Activated CD8-positive, alpha-beta memory T cell treated with anti-CD3 and anti-CD28 coated beads for 24 hours (primary cell): ENCODE results near the gene C1QA.

Source experiments
- DNase-seq: peaks from one replicate; pipeline ENCODE4 v3.0.0-alpha.2; 2020

C1QA gene, protein sequence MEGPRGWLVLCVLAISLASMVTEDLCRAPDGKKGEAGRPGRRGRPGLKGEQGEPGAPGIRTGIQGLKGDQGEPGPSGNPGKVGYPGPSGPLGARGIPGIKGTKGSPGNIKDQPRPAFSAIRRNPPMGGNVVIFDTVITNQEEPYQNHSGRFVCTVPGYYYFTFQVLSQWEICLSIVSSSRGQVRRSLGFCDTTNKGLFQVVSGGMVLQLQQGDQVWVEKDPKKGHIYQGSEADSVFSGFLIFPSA

DNA sequence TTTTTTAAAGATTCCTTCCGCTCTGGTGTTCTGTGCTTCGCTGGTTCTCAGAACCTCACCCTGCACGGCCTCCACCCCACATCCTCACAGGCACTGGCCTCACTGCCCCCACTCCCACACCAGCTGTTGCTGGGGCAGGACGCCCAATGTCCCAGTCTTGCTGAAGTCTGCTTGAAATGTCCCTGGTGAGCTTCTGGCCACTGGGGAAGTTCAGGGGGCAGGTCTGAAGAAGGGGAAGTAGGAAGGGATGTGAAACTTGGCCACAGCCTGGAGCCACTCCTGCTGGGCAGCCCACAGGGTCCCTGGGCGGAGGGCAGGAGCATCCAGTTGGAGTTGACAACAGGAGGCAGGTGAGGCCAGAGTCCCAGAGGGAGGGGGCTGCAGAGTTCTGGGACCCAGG lies at the start of gene C1QA:
Gene C1QA (plus strand): TSS at position 276 of the 400 bp plus-strand sequence. CDS start 989 bp downstream, outside the sequence.
- no peak for DNase-seq

DNA sequence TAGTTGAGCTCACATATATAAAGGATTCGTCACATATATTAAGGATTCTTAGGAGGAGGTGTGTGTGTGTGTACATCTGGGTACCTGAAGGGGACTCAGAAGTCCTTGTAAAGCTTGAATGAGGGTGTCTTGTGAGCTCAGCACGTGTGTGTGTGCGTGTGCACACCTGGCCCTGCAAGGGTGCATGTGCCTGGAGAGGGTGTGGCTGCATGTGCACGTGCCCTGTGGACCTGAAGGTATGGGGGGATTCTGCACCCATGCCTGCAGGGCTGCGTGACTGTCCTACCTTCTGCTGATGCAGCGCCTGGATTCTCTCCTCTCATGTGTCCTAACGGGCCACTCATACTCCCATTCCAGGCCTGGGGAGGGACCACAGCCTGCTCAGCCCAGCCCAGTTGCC lies 49.2 kb upstream of the C1QA start:
- no peak for DNase-seq

DNA sequence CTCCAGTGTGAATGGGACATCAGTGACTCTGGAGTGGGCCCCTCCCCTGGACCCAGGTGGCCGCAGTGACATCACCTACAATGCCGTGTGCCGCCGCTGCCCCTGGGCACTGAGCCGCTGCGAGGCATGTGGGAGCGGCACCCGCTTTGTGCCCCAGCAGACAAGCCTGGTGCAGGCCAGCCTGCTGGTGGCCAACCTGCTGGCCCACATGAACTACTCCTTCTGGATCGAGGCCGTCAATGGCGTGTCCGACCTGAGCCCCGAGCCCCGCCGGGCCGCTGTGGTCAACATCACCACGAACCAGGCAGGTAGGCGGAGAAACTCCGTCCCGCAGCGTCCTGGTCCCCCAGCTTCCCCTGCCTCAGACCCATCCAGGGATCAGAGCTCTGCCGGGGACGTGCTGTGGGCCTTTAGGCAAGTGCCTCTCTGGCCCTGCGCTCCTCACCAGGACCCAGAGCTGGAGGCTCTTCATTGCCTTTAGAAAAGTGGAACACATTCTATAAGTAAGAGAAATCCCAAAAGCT lies 47.5 kb upstream of the C1QA start:
- no peak for DNase-seq

DNA sequence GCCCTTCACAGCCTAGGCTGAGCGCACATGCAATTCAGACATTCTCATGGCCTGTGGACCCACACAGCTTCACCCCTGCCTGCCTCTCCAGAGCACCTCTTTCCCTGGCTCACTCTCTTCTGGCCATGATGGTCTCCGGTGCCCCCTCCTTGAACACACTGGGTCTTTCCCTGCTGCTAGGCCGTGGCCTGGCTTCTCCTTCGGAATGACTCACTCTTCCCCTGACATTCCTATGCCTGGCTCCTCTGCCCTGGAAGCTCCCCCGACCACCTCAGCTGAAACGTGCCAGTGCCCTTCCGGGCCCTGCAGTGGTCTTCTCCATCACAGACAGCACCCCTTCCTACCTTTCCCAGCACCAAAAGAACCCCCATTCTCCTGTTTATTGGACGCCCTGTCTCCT lies 44.9 kb upstream of the C1QA start:
- no peak for DNase-seq

DNA sequence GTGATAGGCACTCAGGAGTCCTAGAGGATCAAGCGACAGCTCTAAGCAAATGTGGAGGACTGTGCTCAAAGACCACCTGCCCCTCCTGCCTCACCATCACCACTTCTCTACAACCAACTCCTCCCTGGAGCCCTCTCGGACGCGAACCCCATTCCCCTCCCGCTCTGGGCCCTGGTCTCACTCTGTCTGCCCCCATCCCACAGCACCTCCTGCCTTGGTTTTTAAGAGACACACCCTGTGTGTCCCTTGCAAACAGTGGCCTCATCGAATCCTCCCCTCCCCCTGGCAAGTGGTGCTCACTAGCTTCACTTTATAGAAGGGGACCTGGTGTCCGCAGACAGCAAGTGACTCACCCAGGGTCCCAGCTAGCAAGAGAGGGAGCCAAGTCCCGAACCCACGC lies 44.4 kb upstream of the C1QA start:
- no peak for DNase-seq

DNA sequence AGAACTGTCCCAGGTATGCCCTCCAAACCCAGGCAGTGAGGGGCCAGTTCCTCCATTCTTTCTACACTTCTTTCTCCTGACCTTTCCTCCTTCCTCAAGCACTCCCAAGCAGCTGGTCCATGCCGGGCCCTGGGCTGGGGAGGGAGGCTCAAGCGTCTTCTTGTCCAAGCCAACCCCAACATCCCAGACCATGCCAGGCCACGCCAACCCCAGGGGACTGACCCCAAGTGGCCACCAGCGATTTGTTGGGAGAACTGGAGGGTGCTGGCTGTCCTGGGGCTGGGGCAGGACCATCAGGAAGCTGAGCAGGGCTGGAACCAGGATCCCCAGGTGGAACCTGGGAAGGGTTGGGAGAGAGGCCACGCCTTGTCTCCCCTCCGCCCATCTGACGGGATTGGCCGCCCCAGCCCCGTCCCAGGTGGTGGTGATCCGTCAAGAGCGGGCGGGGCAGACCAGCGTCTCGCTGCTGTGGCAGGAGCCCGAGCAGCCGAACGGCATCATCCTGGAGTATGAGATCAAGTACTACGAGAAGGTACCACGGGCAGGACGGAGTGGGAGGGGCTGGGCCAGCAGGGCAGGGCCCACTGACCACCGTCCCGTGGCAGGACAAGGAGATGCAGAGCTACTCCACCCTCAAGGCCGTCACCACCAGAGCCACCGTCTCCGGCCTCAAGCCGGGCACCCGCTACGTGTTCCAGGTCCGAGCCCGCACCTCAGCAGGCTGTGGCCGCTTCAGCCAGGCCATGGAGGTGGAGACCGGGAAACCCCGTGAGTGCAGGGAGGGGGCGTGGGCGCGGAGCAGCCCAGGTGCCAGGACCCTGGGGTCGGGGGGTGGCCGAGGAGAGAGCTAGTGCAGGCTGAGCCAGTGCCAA lies 43.3 kb upstream of the C1QA start:
- no peak for DNase-seq

DNA sequence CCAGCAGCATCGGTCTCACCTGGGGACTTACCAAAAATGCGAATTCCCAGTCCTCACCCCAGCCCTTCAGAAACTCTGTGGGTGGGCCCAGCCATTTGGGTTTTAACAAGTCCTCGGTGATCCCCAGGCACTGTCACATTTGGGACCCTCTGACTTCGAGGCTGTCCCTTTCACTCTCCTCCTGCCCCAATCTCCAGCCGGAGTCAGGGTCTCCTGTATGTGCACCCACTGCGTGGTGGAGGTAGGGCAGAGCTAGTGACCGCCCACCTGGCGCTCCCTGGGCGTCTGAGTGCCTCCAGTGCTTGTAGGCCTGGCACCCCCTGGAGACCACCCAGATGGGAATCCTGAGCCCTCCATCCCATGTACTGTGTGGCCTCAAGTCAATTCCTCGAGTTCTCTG lies 42.0 kb upstream of the C1QA start:
- DNase-seq = no peak

DNA sequence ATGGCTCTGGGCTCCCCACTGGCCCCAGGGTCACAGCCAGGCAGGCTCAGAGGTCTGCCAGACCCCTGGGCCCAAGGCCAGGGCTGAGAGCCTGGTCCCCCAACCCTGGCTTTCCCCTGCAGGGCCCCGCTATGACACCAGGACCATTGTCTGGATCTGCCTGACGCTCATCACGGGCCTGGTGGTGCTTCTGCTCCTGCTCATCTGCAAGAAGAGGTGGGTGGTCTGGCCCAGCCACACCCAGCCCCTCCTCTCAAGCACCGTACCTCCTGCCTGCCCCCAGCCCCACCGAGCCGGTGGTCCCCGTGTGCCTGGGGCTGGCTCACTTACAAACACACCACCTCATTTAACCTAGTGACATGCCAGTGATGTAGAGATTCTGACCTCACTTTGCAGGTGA lies 41.3 kb upstream of the C1QA start:
- no peak for DNase-seq

DNA sequence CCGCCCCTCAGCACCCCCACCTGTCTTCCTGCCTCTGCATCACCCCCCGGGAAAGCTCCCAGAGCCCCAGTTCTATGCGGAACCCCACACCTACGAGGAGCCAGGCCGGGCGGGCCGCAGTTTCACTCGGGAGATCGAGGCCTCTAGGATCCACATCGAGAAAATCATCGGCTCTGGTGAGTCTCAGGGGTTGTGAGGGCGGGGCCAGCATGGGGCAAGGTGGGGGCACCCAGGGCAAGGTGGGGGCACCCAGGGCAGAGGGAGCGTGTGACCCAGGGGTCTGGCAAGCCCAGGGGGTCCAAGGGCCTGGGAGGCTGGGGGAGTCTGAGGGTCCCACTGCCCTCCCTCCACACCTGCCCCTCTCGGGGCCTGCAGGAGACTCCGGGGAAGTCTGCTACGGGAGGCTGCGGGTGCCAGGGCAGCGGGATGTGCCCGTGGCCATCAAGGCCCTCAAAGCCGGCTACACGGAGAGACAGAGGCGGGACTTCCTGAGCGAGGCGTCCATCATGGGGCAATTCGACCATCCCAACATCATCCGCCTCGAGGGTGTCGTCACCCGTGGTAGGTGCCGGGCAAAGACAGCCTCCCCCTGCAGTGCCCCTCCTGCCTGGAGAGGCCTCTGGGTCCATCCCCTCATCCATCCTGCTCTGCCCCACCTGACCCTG lies 39.0 kb upstream of the C1QA start:
- no peak for DNase-seq

DNA sequence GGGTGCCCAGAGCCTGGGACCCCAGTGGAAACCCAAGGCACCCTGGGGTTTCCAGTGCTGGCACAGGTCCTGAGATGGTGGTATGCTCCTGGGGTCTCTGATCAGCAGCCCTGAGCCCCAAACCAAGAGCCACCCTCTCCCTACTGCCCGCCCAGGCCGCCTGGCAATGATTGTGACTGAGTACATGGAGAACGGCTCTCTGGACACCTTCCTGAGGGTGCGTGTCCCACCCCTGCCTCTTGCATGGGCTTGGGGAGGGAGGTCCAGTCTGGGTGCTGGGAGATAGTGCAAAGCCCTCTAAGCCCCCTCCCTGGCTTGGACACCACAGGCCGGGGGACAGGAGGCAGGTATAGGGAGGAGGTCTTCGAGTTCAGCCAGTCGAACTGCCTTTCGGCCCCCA lies 38.4 kb upstream of the C1QA start:
- no peak for DNase-seq

DNA sequence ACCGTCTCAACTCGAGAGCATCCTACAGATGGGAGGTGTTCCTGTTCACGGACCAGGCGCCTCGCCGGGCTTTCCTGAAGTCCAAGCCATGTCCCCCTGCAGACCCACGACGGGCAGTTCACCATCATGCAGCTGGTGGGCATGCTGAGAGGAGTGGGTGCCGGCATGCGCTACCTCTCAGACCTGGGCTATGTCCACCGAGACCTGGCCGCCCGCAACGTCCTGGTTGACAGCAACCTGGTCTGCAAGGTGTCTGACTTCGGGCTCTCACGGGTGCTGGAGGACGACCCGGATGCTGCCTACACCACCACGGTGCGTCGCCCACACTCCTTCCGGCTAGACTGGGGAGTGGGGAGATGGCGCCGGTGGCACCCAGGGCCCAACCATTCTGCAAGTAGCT lies 37.7 kb upstream of the C1QA start:
- no peak for DNase-seq

DNA sequence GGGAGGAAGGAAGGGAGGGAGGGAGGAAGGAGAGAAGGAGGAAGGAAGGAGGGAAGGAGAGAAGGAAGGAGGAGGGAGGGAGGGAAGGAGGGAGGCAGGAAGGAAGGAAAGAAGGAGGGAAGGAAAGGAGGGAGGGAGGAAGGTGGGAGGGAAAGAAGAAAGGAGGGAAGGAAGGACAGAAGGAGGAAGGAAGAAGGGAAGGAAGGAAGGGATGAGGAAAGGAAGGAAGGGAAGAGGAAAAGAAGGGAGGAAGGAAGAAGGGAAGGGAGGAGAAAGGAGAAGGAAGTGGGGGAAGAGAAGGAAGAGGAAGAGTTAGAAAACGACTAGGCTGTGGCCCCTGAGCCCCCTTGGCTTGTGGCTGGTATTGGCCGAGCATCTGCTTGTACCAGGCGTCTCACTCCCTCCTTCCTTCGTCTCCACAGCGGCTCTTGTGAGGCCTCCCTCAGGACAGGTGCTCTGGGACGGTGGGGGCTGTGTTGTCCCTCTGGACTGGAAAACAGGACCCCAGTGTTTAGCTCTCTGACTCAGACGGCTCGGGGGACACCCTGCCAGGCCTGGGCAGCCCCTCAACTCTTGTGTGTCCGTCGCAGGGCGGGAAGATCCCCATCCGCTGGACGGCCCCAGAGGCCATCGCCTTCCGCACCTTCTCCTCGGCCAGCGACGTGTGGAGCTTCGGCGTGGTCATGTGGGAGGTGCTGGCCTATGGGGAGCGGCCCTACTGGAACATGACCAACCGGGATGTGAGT lies 36.2 kb upstream of the C1QA start:
- DNase-seq = no peak

DNA sequence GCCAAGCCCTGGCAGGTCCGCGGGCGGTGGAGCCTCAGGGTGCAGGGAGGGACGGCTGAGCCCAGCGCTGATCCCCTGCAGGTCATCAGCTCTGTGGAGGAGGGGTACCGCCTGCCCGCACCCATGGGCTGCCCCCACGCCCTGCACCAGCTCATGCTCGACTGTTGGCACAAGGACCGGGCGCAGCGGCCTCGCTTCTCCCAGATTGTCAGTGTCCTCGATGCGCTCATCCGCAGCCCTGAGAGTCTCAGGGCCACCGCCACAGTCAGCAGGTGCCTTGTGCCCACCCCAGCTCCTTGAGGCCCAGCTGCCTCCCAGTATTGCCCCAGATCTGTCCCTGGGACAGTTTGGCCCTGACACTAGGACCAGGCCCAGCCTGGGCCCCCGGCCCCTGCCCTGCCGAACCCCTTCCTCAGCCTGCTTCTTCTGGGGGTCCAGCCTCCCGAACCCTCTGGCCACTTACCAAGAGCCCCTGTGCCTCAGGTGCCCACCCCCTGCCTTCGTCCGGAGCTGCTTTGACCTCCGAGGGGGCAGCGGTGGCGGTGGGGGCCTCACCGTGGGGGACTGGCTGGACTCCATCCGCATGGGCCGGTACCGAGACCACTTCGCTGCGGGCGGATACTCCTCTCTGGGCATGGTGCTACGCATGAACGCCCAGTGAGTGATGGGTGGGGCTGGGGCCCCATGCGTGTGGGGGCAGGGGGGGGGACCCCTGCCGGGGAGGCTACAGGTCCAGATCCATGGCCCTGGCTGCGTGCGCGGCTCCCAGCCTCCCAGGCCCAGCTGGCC lies 35.4 kb upstream of the C1QA start:
- DNase-seq = no peak

DNA sequence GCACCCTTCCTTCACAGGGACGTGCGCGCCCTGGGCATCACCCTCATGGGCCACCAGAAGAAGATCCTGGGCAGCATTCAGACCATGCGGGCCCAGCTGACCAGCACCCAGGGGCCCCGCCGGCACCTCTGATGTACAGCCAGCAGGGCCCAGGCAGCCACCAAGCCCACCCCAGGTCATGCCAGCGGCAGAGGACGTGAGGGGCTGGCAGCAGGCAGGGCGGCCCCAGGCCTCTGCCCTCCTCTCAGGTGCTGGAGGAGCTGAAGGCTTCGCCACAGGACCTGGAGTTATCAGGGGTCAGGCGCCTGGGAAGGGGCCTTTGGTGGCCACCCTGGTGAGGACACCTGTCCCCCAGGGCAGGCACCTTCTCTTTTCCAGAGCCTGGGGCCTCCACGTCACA lies 34.8 kb upstream of the C1QA start:
- no peak for DNase-seq

DNA sequence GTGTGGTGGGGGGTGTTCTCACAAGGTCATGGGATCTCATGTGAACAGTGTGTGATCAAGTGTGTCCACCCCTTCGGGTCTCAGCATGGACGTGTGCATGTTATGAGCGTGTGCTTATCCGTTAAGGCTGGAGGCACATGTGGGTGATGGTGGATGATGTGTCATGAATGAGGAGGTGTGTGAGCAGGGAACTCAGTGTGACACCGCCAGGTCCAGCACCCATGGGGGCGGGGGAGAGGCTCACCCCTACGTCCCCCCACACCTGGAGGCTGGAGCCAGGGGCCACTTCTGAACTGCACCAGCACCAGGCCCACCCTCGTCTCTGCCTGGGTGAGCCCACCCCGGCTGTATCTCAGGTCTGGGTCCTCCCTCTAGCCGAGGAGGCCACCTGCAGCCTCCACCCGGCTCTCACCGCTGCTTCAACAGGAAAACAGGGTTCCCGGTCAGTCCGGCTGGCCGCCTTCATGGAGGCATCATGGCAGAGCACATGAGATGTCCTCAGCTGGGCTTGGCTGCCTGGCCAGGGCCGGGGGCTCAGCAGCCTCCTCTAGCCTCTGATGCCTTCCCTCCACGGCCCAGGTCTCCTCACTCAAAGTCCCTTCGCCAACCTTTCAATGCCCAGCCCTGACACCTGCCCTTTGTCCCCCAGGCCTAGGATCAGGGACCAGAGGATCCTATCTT lies 34.2 kb upstream of the C1QA start:
- DNase-seq = no peak

DNA sequence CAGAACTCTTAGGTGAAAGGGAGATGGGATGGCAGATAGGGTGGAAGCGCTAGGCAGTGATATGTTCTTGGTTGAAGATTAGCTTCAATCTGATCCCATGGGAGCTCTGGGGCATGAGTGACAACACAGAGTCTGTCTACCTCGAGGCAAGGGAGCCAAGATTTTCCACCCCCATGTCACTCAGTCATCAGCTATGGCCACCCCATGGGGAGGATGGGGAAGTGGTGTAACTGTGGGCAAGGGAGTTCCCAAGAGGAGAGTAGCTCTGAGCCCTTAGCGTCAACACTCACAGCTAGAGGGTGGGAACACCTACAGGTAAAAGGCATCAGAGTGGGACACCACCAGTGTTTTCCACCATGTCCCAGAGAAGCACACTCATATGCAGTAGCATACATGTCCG lies 30.3 kb upstream of the C1QA start:
- no peak for DNase-seq

DNA sequence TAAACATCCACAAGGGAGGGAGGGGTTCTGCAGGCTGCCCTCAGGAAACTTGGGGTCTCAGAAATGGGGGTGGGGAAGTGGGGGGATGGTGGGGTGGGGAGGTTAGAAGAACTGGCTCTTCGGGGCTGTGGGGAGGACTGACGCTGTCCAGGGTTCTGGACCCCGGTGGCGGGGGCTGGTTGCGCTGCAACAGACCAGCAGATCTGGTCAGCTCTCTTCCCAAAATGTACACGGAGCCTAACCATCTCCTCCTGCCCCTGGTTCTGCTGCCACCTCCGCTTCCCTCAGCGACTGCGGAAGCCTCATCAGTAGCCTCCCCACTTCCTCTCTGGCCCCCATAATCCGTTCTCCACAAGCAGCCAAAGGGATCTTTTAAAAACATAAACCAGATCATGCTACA lies 29.3 kb upstream of the C1QA start:
- DNase-seq = no peak

DNA sequence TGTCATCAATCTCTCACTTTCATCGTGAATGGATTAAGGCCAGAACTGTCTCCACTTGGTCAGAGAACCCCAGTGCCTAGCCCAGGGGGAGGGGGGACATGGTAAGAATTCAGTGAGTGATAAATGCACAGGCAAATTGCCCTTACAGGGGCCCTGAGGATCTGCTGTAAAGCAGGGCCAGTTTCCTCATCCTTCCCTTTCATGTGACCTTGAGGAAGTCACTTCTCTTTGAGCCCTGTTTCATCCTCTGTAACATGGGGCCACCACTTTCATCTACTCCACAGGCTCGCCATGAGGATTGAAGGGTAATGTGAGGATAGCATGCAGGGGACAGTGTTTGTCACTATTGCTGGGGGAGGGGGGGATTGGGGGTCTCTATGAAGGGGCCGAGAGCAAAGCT lies 28.1 kb upstream of the C1QA start:
- DNase-seq = no peak

DNA sequence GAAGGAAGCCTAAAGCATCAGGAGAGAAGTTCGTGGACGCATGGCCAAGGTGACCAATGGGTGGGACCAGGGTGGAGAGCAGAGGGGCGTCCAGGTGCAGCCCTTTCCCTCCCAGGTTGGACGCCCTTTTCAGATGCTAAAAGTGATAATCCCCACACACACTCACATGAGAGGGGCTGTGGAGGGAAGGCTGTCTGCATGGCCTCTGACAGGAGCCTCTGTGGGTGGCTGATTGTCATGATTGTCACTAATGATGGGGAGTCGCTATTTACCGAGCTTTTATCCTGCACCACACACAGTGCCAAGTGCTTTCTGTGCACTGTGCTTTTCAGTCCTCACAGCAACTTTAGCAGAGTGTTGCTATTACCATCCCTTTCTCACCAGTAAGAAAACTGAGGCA lies 27.1 kb upstream of the C1QA start:
- DNase-seq = no peak

DNA sequence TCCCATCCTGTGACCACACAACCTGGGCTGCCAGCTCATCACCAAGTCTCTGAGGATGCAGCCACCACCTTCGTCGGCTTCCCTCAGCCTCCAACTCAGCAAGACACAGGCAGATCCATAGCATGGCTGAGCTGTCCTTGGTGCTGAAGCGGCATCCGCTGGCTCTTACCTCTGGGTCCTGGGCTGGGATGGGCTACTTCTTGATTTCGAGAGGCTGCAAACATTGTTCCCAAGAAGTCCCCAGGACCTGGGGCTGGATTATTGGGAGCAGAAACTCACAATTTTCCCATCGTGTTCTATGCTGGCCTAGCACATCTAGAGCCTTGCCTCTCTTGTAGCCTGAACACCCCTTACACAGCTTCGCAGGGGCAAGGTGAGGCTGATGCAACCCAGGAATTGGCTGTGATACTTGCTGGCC lies 24.9 kb upstream of the C1QA start:
- no peak for DNase-seq
